IMR-90 (cell line): ENCODE results near the gene PET100. TPM values are rescaled to one million over a fixed set of nuclear protein-coding genes. Genes with fewer than 3 reads are reported as not detected.
A peak's percentile ranks its signal among the peaks of the same experiment; 100 is the strongest.

Experiments
- ATAC-seq: fragments of 200-7000 bp; cut with Tn5 transposase; 2 replicates; pipeline ENCODE4 v1.9.1; 2020; ENCODE audit warnings: low read depth, mild to moderate bottlenecking, moderate library complexity
- BruUV-seq: library from RNA; stranded (reverse); fragments of 400-500 nt; replicated peaks from 2 replicates; lab custom pipeline; 2021; lab: Mats Ljungman, UMichigan
- CTCF ChIA-PET: fragments of 300-600 bp; formaldehyde crosslinking; extraction: SDS; loops from one replicate; lab custom pipeline; 2021; ENCODE audit warnings: antibody characterized with exemption; lab: Yijun Ruan, JAX
- POLR2A ChIA-PET: fragments of 300-600 bp; sonication (Branson Sonifier 250); formaldehyde crosslinking; loops from one replicate; lab custom pipeline; 2022; ENCODE audit warnings: antibody characterized with exemption; ENCODE audit not compliant: unreplicated experiment; lab: Charles Lee
- DNase-seq: peaks from one replicate; pipeline ENCODE4 v3.0.0; 2013
- H2AFZ ChIP-seq: replicated peaks from 2 replicates; pipeline ENCODE3; 2013; ENCODE audit warnings: low read length, mild to moderate bottlenecking; ENCODE audit not compliant: poor library complexity
- H2AK5ac ChIP-seq: 2 replicates; pipeline ENCODE4 v1.6.1; 2013; ENCODE audit warnings: low read depth, low read length, inconsistent platforms
- H2AK9ac ChIP-seq: replicated peaks from 2 replicates; pipeline ENCODE3; 2013; ENCODE audit warnings: mild to moderate bottlenecking, low read depth, low read length, moderate library complexity; ENCODE audit not compliant: poor library complexity
- H2BK120ac ChIP-seq: 2 replicates; pipeline ENCODE4 v1.6.1; 2013; ENCODE audit warnings: low read depth, low read length, inconsistent platforms
- H2BK15ac ChIP-seq: 3 replicates; pipeline ENCODE4 v1.6.1; 2013; ENCODE audit warnings: low read depth, low read length, inconsistent platforms
- H2BK20ac ChIP-seq: 2 replicates; pipeline ENCODE4 v1.6.1; 2013; ENCODE audit warnings: low read depth, mild to moderate bottlenecking, inconsistent platforms, low read length, moderate library complexity
- H2BK5ac ChIP-seq: 2 replicates; pipeline ENCODE4 v1.6.1; 2013; ENCODE audit warnings: mild to moderate bottlenecking, low read depth, low read length, inconsistent platforms; ENCODE audit not compliant: poor library complexity, severe bottlenecking
- H3K14ac ChIP-seq: replicated peaks from 2 replicates; pipeline ENCODE4 v1.6.1; 2013; ENCODE audit warnings: low read depth, low read length, inconsistent platforms
- H3K18ac ChIP-seq: 2 replicates; pipeline ENCODE4 v1.6.1; 2013; ENCODE audit warnings: low read depth, low read length, control low read depth
- H3K23ac ChIP-seq: 2 replicates; pipeline ENCODE4 v1.6.1; 2013; ENCODE audit warnings: low read depth, low read length, inconsistent platforms
- H3K27ac ChIP-seq: 2 replicates; pipeline ENCODE4 v1.5.1; 2013; ENCODE audit warnings: mild to moderate bottlenecking, control low read depth, low read length; ENCODE audit not compliant: insufficient read depth
- H3K27me3 ChIP-seq: 2 replicates; pipeline ENCODE4 v1.6.1; 2013; ENCODE audit warnings: low read length; ENCODE audit not compliant: control insufficient read depth, insufficient read depth
- H3K36me3 ChIP-seq: 2 replicates; pipeline ENCODE4 v1.6.1; 2013; ENCODE audit warnings: low read length, mixed read lengths; ENCODE audit not compliant: control insufficient read depth, insufficient read depth
- H3K4ac ChIP-seq: 2 replicates; pipeline ENCODE4 v1.6.1; 2013; ENCODE audit warnings: low read depth, low read length, inconsistent platforms
- H3K4me1 ChIP-seq: 2 replicates; pipeline ENCODE4 v1.6.1; 2013; ENCODE audit warnings: low read length, mixed read lengths; ENCODE audit not compliant: control insufficient read depth, insufficient read depth
- H3K4me2 ChIP-seq: 2 replicates; pipeline ENCODE4 v1.6.1; 2013; ENCODE audit warnings: low read depth, mild to moderate bottlenecking, control low read depth, low read length, moderate library complexity
- H3K4me3 ChIP-seq: 2 replicates; pipeline ENCODE4 v1.5.1; 2013; ENCODE audit warnings: low read depth, mild to moderate bottlenecking, control low read depth, low read length, moderate library complexity; ENCODE audit not compliant: insufficient read depth
- H3K56ac ChIP-seq: 2 replicates; pipeline ENCODE4 v1.6.1; 2013; ENCODE audit warnings: low read length, inconsistent platforms; ENCODE audit not compliant: insufficient read depth; ENCODE audit errors: extremely low read depth
- H3K79me1 ChIP-seq, 2 experiments: 2 replicates each; pipeline ENCODE4 v1.6.1; 2013; ENCODE audit warnings: low read length in 2 of 2, inconsistent platforms in 1 of 2, low read depth in 1 of 2
- H3K9ac ChIP-seq: 2 replicates; pipeline ENCODE4 v1.6.1; 2013; ENCODE audit warnings: low read depth, low read length, control low read depth
- H3K9me1 ChIP-seq: 2 replicates; pipeline ENCODE4 v1.6.1; 2013; ENCODE audit warnings: low read length, inconsistent platforms; ENCODE audit not compliant: insufficient read depth
- H3K9me3 ChIP-seq: 2 replicates; pipeline ENCODE4 v1.6.1; 2013; ENCODE audit warnings: low read length; ENCODE audit not compliant: control insufficient read depth, insufficient read depth
- H4K20me1 ChIP-seq: 2 replicates; pipeline ENCODE4 v1.6.1; 2013; ENCODE audit warnings: low read length, inconsistent platforms; ENCODE audit not compliant: insufficient read depth
- H4K5ac ChIP-seq: 2 replicates; pipeline ENCODE4 v1.6.1; 2013; ENCODE audit warnings: mild to moderate bottlenecking, low read depth, low read length, control low read depth
- H4K8ac ChIP-seq, 2 experiments: 2 replicates each; pipeline ENCODE4 v1.6.1; 2013; ENCODE audit warnings: low read depth in 2 of 2, low read length in 2 of 2, control low read depth in 1 of 2, inconsistent platforms in 1 of 2
- H4K91ac ChIP-seq: 2 replicates; pipeline ENCODE4 v1.6.1; 2013; ENCODE audit warnings: low read depth, low read length, inconsistent platforms; ENCODE audit not compliant: insufficient read depth
- BHLHE40 ChIP-seq: fragments of 150-350 bp; IDR thresholded peaks from 2 replicates; pipeline ENCODE4 v1.6.1; 2016; ENCODE audit warnings: mild to moderate bottlenecking, low read depth, low read length
- CTCF ChIP-seq: conservative IDR thresholded peaks from 2 replicates; pipeline ENCODE4 v1.5.1; 2012; ENCODE audit warnings: mild to moderate bottlenecking, low read depth, low read length, improper control_type of control experiment
- MAZ ChIP-seq: IDR thresholded peaks from 2 replicates; pipeline ENCODE4 v1.6.1; 2012; ENCODE audit warnings: low read depth, mild to moderate bottlenecking, low read length, improper control_type of control experiment, moderate library complexity, borderline replicate concordance
- MXI1 ChIP-seq: IDR thresholded peaks from 2 replicates; pipeline ENCODE4 v1.6.1; 2012; ENCODE audit warnings: low read depth, mild to moderate bottlenecking, low read length, moderate library complexity, borderline replicate concordance
- WGBS, 2 experiments: methylation state at CpG; one replicate each; pipeline versions ENCODE4 v1.1.5 to v1.1.7; 2013; ENCODE audit warnings: missing lambda C conversion rate in 2 of 2; ENCODE audit not compliant: insufficient read length in 1 of 2; ENCODE audit errors: extremely low coverage in 2 of 2; 5-methylcytosine and 5-hydroxymethylcytosine counted together
- dilution Hi-C: fragments of 300-500 bp; cut with HindIII; formaldehyde crosslinking; loops from one replicate; pipeline ENCODE4 v1.14.3; 2018; ENCODE audit warnings: low sequenced_read_pairs; ENCODE audit not compliant: unreplicated experiment
- in situ Hi-C: fragments of 300-500 bp; cut with MboI; formaldehyde crosslinking; loops from 3 replicates; pipeline ENCODE4 v1.14.3; 2019; ENCODE audit warnings: low sequenced_read_pairs, inconsistent platforms, mixed read lengths
- intact Hi-C: fragments of 100-400 bp; cut with micrococcal nuclease; formaldehyde crosslinking; loops from 2 replicates; pipeline ENCODE4 v1.10.0; 2022
- polyA plus RNA-seq, 3 experiments: library from polyadenylated mRNA; depleted of rRNA; stranded (reverse); fragments of >200 nt; gene quantifications; 2 replicates each; pipeline ENCODE4 v1.2.3, GENCODE V29; 2012; ENCODE audit warnings: low replicate concordance in 1 of 3
- total RNA-seq: library from RNA; depleted of rRNA; stranded (reverse); fragments of >200 nt; gene quantifications from 2 replicates; pipeline ENCODE4 v1.2.3, GENCODE V29; 2012

PET100 gene
- total and polyA plus RNA-seq, 2 of the 4 experiments (the other 2 are of a cell fraction), result 1.4 to 31.4 TPM

GRCh38 chr19:7633698-7634097 lies 4.1 kb downstream of the PET100 start, which contains the start of gene PCP2:
PCP2 (minus strand) TSS chr19:7633719; CDS start chr19:7633457, 262 bp downstream.
- Histone ChIP-seq H4K91ac (no peak within 1 kb of the TSS), H2AK5ac (no peak within 1 kb of the TSS), H3K9ac (no peak within 1 kb of the TSS), H3K9me3 (no peaks in the 10 kb centered on the region), H3K36me3 (peaks cover 4% of the 10 kb centered on the region; the same call in 1 of the 2 replicates), H3K27ac (no peak within 1 kb of the TSS), H3K23ac (no peak within 1 kb of the TSS), H3K27me3 (peaks cover 14% of the 10 kb centered on the region; the same call in 1 of the 2 replicates), H3K4me2 (no peak within 1 kb of the TSS), H2BK5ac (no peak within 1 kb of the TSS), H3K4me1 (peaks cover 3% of the 10 kb centered on the region; the same call in 1 of the 2 replicates), H3K56ac (no peak within 1 kb of the TSS), H3K4me3 (no peak within 1 kb of the TSS), H4K5ac (no peak within 1 kb of the TSS), H3K14ac (no peak within 1 kb of the TSS), H3K4ac (no peak within 1 kb of the TSS), H2AFZ (no peak within 1 kb of the TSS), H3K18ac (no peak within 1 kb of the TSS), H4K8ac (no peak within 1 kb of the TSS), H2BK20ac (no peak within 1 kb of the TSS), H2BK15ac (no peak within 1 kb of the TSS), H2AK9ac (peak within 1 kb of the TSS; percentile 19), H4K20me1 (no peaks in the 10 kb centered on the region), H3K79me1 (peaks cover 0 to 21% of the 10 kb centered on the region in 2 experiments; a peak in 3 of 4 replicates), H2BK120ac (no peak within 1 kb of the TSS), H3K9me1 (peaks cover 4% of the 10 kb centered on the region; the same call in 1 of the 2 replicates)
- ChIA-PET CTCF (no interaction called here), POLR2A (no interaction called here)
- DNase-seq, result no peak
- in situ Hi-C loops, result no loop called here
- TF ChIP-seq BHLHE40, result no peak
- no peak for TF ChIP-seq MXI1
- no peak for TF ChIP-seq MAZ
- no peak for TF ChIP-seq CTCF
- ATAC-seq, result no peak
- intact Hi-C loops, result no loop called here
- dilution Hi-C loops, result no loop called here
- no CpG with 5 or more reads among the region's 2 CpGs for WGBS, 2 experiments
- BruUV-seq, result no TSS peak
